ENCODE measurements around the gene HIPK1. TPM values are rescaled to one million over a fixed set of nuclear protein-coding genes. Genes with fewer than 3 reads are reported as not detected.
A peak's percentile ranks its signal among the peaks of the same experiment; 100 is the strongest.

The HIPK1 gene
- total and polyA plus RNA-seq, 8 donors, result 38.7 to 77.4 (median 45.4) TPM

DNA sequence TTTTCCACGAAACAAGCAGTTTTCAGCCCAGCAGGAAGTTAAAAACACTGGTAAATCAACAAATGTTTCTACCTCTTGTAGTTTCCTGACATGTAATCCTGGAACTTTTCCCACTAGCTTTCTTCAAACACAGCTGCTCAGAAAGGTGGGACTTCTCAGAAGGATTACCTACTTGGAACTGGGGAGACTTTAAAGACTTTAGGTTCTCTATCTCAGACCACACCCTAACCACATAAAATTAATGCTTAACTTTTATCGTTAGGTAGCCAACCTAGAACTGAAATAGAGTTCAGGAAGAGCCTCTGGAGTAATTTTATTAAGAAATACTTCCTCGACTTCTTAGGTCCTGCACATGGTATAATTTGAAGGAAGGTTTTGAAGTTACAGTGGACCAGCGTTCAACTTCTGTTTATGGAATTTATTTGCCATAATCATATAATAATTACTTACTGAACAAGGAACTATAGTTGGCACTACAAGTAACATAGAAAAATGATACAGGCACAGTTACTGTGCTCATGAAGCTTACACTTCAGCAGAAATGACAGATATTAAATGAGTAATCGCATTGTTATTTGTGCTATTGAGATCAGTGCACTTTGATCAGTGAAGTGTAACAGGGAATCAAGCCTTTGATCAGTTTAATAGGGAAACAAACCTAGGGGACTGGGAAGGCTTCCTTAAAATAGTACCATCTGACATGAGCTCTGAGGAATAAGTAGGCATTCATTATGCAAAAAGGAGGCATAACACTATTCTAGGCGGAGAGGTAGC, 41.5 kb upstream of the HIPK1 start, which contains the start of gene BCL2L15:
BCL2L15 (minus strand) TSS at position 180 of the 774 bp plus-strand sequence. CDS start 206 bp downstream, outside the sequence.
- Histone ChIP-seq H3K36me3 (no peaks in the 10 kb centered on the region), H3K27ac (peak within 1 kb of the TSS in 1 of 2 donors; percentile 66), H3K27me3 (no peaks in the 10 kb centered on the region), H3K4me1 (peaks cover 0 to 9% of the 10 kb centered on the region in 2 donors), H3K9me3 (no peaks in the 10 kb centered on the region), H3K4me3 (no peak within 1 kb of the TSS)
- intact Hi-C loops (cut with DNase I), result no loop called here
- TF ChIP-seq, protein P1, sequence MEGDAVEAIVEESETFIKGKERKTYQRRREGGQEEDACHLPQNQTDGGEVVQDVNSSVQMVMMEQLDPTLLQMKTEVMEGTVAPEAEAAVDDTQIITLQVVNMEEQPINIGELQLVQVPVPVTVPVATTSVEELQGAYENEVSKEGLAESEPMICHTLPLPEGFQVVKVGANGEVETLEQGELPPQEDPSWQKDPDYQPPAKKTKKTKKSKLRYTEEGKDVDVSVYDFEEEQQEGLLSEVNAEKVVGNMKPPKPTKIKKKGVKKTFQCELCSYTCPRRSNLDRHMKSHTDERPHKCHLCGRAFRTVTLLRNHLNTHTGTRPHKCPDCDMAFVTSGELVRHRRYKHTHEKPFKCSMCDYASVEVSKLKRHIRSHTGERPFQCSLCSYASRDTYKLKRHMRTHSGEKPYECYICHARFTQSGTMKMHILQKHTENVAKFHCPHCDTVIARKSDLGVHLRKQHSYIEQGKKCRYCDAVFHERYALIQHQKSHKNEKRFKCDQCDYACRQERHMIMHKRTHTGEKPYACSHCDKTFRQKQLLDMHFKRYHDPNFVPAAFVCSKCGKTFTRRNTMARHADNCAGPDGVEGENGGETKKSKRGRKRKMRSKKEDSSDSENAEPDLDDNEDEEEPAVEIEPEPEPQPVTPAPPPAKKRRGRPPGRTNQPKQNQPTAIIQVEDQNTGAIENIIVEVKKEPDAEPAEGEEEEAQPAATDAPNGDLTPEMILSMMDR (IDR thresholded peaks at IDR 0.05), result no peak
- ATAC-seq (peak; percentile 85), DNase-seq (peak in 1 of 4 donors; percentile 16)

DNA sequence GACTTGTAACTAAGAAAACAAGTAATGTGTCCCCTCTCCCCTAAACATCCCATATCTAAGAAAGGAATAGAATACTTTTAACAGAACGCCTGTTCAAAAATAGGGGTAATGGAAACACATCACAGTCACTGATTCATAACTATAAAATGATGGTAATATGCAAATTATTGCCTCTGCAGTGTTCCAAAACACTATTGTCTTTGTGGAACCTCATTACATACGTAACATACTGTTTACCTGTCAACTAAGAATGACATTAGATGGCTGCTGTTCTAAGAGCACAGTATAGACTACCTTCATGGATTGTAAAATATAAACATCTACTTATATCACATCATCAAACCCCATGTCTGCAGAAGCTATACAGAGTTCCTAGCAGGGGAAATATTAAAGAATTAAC, 38.3 kb upstream of the HIPK1 start:
- ATAC-seq, result no peak
- Histone ChIP-seq H3K4me3 (no peak overlapping the region), H3K27ac (no peak overlapping the region), H3K36me3 (peaks cover 0 to 10% of the 10 kb centered on the region in 2 donors), H3K4me1 (peaks cover 0 to 6% of the 10 kb centered on the region in 2 donors), H3K9me3 (no peaks in the 10 kb centered on the region), H3K27me3 (no peaks in the 10 kb centered on the region)
- TF ChIP-seq, protein P1 (IDR thresholded peaks at IDR 0.05), result no peak
- intact Hi-C loops (cut with DNase I), result no loop called here
- no peak for DNase-seq

DNA sequence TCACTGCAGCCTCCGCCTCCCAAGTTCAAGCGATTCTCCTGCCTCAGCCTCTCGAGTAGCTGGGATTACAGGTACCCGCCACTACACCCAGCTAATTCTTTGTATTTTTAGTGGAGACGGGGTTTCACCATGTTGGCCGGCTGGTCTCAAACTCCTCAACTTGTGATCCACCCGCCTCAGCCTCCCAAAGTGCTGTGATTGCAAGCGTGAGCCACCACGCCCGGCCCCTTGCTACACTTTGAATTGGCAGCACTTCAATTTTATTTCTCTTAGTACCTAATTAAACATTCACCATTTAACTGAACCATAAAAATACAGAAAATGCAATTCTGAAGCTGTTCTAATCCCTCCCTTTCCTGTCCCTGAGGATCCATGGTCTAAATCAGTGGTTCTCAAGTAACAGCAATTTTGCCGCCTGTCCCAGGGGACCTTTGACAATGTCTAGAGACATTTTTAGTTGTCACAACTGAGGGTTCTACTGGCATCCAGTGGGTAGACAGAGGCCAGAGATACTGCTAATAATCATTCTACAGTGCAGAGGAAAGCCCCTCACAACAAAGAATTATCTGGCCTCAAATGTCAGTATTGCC, 37.4 kb upstream of the HIPK1 start:
- DNase-seq (no peak), ATAC-seq (no peak)
- Histone ChIP-seq H3K27me3 (no peaks in the 10 kb centered on the region), H3K4me3 (no peak overlapping the region), H3K27ac (no peak overlapping the region), H3K9me3 (no peaks in the 10 kb centered on the region), H3K36me3 (peaks cover 0 to 19% of the 10 kb centered on the region in 2 donors), H3K4me1 (peaks cover 0 to 6% of the 10 kb centered on the region in 2 donors)
- intact Hi-C loops (cut with DNase I), result no loop called here
- TF ChIP-seq, protein P1 (IDR thresholded peaks at IDR 0.05), result no peak

DNA sequence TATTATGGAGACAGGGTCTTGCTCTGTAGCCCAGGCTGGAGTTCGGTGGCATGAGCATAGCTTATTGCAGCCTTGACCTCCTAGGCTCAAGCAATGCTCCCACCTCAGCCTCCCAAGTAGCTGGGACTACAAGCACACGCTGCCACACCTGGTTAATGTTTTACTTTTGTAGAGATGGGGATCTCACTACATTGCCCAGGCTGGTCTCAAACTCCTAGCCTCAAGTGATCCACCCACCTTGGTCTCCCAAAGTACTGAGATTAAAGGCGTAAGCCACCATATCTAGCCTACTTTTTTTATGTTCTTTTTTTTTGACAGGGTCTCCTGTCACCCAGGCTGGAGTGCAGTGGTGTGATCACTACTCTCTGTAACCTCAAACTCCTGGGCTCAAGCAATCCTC, 35.9 kb upstream of the HIPK1 start:
- Histone ChIP-seq H3K4me3 (no peak overlapping the region), H3K4me1 (peaks cover 0 to 3% of the 10 kb centered on the region in 2 donors), H3K27ac (no peak overlapping the region), H3K27me3 (no peaks in the 10 kb centered on the region), H3K9me3 (no peaks in the 10 kb centered on the region), H3K36me3 (peaks cover 0 to 35% of the 10 kb centered on the region in 2 donors)
- DNase-seq (no peak), ATAC-seq (no peak)
- TF ChIP-seq, protein P1 (IDR thresholded peaks at IDR 0.05), result no peak
- intact Hi-C loops (cut with DNase I), result no loop called here

DNA sequence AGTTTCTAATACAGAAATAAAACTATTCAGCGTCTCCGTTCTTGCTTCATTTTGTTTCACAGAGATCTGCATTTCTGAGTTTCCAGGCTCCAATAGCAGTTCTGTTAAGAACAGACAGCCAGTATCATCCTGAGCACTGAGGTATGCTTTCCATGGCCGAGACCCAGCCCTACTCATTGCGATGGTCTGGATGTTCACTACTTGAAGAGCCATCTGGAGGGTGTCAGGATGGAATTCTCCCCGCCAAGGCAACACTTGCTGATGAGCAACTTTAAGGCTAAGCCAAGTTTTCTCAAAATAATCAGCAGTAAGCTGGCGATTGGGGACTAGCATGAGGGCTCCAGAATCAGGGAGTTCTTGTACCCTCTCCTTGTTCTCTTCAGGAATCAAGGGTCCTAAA, 34.0 kb upstream of the HIPK1 start:
- Histone ChIP-seq H3K4me1 (peaks cover 0 to 9% of the 10 kb centered on the region in 2 donors), H3K4me3 (no peak overlapping the region), H3K9me3 (no peaks in the 10 kb centered on the region), H3K27me3 (no peaks in the 10 kb centered on the region), H3K36me3 (peaks cover 0 to 51% of the 10 kb centered on the region in 2 donors), H3K27ac (no peak overlapping the region)
- TF ChIP-seq, protein P1 (IDR thresholded peaks at IDR 0.05), result no peak
- intact Hi-C loops (cut with DNase I), result no loop called here
- DNase-seq (no peak), ATAC-seq (no peak)
